SK-N-SH treated with all-trans-retinoic acid at 6 μM for 48 hours (cell line): ENCODE measurements around the gene PPP1R1C.

Source experiments
- CSDC2 ChIP-seq: fragments of 250-450 bp; sonication (Bioruptor Pico); IDR thresholded peaks from 2 replicates; pipeline ENCODE4 v1.5.0; 2020; ENCODE audit warnings: mild to moderate bottlenecking, moderate library complexity
- ZFP3 ChIP-seq: fragments of 250-450 bp; sonication (Bioruptor Pico); IDR thresholded peaks from 2 replicates; pipeline ENCODE4 v1.5.0; 2020; ENCODE audit warnings: mild to moderate bottlenecking, moderate library complexity

DNA sequence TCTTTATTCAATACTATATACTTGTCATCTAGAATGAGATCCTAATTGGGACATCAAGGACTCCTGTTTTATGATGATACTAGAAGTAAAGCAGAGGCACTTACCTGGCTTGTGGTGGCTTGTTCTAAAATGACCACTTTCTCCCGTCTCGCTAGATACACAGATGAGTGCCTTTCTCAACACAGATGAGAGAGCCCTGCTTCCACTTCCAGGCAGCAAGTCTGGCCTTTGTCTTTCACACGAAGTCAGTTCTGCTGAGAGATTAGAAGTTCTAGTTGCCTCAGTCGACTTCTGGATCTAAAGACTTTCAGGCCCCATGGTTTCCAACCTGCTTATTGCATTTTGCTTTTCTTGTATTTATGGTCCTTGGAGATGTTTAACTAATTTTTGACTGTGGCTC, 70.3 kb downstream of the PPP1R1C start:
- TF ChIP-seq ZFP3 (CRISPR knock-in tag), result no peak
- TF ChIP-seq CSDC2 (CRISPR knock-in tag), result no peak
